Stimulated activated CD4-positive, alpha-beta T cell treated with anti-CD3 and anti-CD28 coated beads, Interleukin-15, amount 100 ng/mL, for 48 hours (primary cell): ENCODE results near the gene KIAA1191.
"Not testable (repeated sequence)": the region's sequence is repeated elsewhere in the genome, so short reads cannot be mapped to it uniquely, and the experiment has no call there.

Experiments
- DNase-seq, 2 donors: peaks; one replicate each; pipeline ENCODE4 v3.0.0-alpha.2; 2020; ENCODE audit warnings: low read depth in 2 of 2

Gene KIAA1191

GRCh38 chr5:176317534-176318374, 43.8 kb downstream of the KIAA1191 start:
- DNase-seq = no peak

GRCh38 chr5:176305356-176305755, 56.2 kb downstream of the KIAA1191 start:
- DNase-seq = not testable (repeated sequence)
